GM12878 (cell line): Measurements from ENCODE around the gene NFKB2.

ENCODE experiments used
- BHLHE40 ChIP-seq, 2 experiments: fragments of 450-650 bp in 1 of 2; IDR thresholded peaks; 2 replicates each; pipeline ENCODE4 v1.6.1; 2011 to 2017; ENCODE audit warnings: low read depth in 2 of 2, borderline replicate concordance in 1 of 2, improper control_type of control experiment in 1 of 2, low read length in 1 of 2, mild to moderate bottlenecking in 1 of 2
- CHD1 ChIP-seq: IDR thresholded peaks from 2 replicates; pipeline ENCODE4 v1.6.1; 2012; ENCODE audit warnings: low read depth, low read length, improper control_type of control experiment
- CHD2 ChIP-seq: IDR thresholded peaks from 2 replicates; pipeline ENCODE4 v1.6.1; 2011; ENCODE audit warnings: low read depth, low read length, improper control_type of control experiment, borderline replicate concordance
- CTCF ChIP-seq, 3 experiments: IDR thresholded peaks in 2 of 3; conservative IDR thresholded peaks in 1 of 3; 2 replicates each; pipeline ENCODE4 v1.5.1; 2011; ENCODE audit warnings: low read depth in 3 of 3, low read length in 3 of 3, mild to moderate bottlenecking in 3 of 3, control low read depth in 2 of 3, moderate library complexity in 2 of 3, inconsistent platforms in 1 of 3, mixed read lengths in 1 of 3; ENCODE audit not compliant: control insufficient read depth in 2 of 3, insufficient read depth in 1 of 3; ENCODE audit errors: extremely low read depth in 1 of 3
- EZH2 ChIP-seq: IDR thresholded peaks from 2 replicates; pipeline ENCODE4 v1.6.1; 2012; ENCODE audit warnings: low read depth, mild to moderate bottlenecking, control low read depth, inconsistent platforms, low read length, borderline replicate concordance; ENCODE audit not compliant: control insufficient read depth
- MLLT1 ChIP-seq: fragments of 450-650 bp; IDR thresholded peaks from 2 replicates; pipeline ENCODE4 v1.6.1; 2016; ENCODE audit warnings: mild to moderate bottlenecking
- MXI1 ChIP-seq: fragments of 150-350 bp; IDR thresholded peaks from 2 replicates; pipeline ENCODE4 v1.6.1; 2011; ENCODE audit warnings: low read depth, mild to moderate bottlenecking, inconsistent platforms, low read length, improper control_type of control experiment
- POLR2A ChIP-seq: IDR thresholded peaks from 2 replicates; pipeline ENCODE4 v1.6.1; 2011; ENCODE audit warnings: low read depth, mild to moderate bottlenecking, low read length
- RCOR1 ChIP-seq: conservative IDR thresholded peaks from 2 replicates; pipeline ENCODE4 v1.6.1; 2012; ENCODE audit warnings: low read depth, low read length, improper control_type of control experiment
- ZBED1 ChIP-seq: IDR thresholded peaks from 2 replicates; pipeline ENCODE4 v1.6.1; 2016; ENCODE audit warnings: borderline replicate concordance

GRCh38 chr10:102381983-102382382, 13.5 kb upstream of the NFKB2 start:
- no peak for TF ChIP-seq MXI1
- no peak for TF ChIP-seq CHD2
- TF ChIP-seq EZH2: no peak
- TF ChIP-seq MLLT1: no peak
- TF ChIP-seq BHLHE40 (IDR thresholded peaks at IDR 0.05; ENCODE audit: borderline replicate concordance in 1 of 2, low read depth in 2 of 2, low read length in 1 of 2): no peak
- TF ChIP-seq POLR2A: no peak
- TF ChIP-seq CTCF (IDR thresholded peaks at IDR 0.05 in 2 of 3, conservative IDR thresholded peaks at IDR 0.05 in 1 of 3; ENCODE audit: control insufficient read depth in 2 of 3, extremely low read depth in 1 of 3, insufficient read depth in 1 of 3, low read depth in 3 of 3, low read length in 3 of 3): no peak
- TF ChIP-seq RCOR1: no peak
- TF ChIP-seq ZBED1: no peak
- TF ChIP-seq CHD1: no peak
